HPDE6-E6E7 (cell line): ENCODE results near the gene OR5K4.
"Not testable (repeated sequence)": the region's sequence is repeated elsewhere in the genome, so short reads cannot be mapped to it uniquely, and the experiment has no call there.

Experiments used
- DNase-seq: peaks from one replicate; pipeline ENCODE4 v3.0.0; 2011; ENCODE audit warnings: missing footprints; ENCODE audit errors: extremely low spot score

The OR5K4 gene

DNA sequence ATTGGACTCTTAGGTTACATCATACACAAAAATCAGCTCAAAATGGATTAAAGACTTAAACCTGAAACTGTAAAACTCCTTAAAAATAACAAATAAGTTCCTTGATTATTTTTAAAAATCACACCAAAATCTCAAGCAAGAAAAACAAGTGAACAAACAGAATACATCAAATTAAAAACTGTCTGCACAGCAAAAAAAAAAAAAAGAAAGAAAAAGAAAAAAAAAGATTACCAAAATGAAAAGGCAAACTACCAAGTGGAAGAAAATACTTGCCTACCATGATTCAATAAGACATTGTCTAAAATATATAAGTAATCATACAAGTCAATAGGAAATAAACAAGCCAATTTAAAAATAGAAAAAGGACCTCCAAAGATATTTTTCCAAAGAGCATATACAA, 17.5 kb downstream of the OR5K4 start:
- DNase-seq, result no peak

- DNase-seq, result no peak
Observed at GRCh38 chr3:98371853-98372252, 18.2 kb downstream of the OR5K4 start.

DNA sequence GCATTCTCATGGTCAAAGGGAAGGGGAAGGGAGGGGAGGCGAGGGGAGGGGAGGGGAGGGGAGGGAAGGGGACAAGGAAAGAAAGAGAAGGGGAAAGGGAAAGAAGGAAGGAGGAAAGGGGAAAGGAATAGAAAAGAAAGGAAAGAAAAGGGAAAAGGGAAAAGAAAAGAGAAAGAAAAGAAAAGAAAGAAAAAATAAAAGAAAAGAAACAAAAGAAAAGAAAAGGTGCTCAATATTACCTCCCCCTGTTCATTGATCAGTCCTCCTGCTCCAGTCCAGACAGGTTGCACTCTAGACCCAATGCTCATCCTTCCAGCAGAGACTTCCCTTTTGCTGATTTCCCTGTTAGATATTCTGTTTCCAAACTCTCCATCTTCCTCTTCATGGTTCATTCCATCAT, 18.8 kb downstream of the OR5K4 start:
- no peak for DNase-seq

DNA sequence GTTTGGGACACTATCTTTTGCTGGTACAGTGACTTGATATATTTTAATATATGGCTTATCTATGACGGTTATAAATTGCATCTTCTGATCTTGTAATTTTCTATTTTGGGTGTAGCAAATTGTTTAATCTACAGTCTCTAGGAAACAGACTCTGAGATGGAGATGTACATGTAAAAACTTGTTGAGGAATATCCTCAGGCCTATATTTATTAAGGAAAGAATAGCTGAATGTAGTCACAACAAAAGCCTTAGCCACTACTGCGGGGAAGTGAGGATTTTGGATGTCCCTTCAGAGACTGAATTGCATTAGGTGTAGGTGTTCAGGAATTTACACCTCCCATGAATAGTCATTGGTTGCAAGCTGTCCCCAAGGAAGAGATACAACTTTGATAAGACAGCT, 23.0 kb downstream of the OR5K4 start:
- peak; percentile 9 for DNase-seq

DNA sequence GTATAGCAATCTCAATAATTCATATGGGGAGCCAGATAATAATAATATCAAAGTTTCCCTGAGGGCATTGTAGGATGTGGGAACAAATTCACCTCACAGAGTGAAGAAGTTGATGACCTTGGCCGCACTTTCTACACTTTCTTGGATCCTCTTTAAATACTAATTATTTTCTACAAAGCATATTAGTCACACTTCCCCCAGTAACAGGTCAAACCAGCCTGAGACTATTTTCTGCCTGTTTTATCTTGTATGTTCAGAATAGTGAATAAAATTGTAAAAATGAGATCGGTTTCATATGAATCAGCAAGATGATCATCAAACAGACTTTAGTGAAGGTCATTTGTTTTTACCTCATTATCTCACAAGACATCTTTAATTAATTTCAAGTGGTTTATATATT, 34.5 kb downstream of the OR5K4 start:
- DNase-seq, result peak; percentile 51

DNA sequence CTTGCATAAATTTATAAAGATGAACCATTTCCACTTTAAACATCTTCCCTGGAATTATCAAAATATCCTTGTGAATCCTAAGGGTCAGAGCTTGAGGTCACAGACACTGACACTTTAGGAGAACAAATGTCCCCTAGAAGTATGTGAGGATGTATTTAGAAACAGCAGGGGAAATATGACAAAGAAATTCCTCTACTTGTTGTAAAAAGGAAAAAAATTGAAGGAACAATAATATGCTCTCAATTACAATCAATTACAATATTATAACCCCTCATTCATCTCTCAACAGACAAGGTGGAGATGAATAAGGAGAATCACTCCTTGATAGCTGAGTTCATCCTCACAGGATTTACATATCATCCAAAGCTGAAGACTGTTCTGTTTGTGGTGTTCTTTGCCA, 36.7 kb downstream of the OR5K4 start, which contains the start of gene OR5K3:
Gene OR5K3, plus strand, starts transcription at position 301 of the 400 bp plus-strand sequence. Its CDS starts 0 bp downstream, at position 301.
- no peak for DNase-seq

DNA sequence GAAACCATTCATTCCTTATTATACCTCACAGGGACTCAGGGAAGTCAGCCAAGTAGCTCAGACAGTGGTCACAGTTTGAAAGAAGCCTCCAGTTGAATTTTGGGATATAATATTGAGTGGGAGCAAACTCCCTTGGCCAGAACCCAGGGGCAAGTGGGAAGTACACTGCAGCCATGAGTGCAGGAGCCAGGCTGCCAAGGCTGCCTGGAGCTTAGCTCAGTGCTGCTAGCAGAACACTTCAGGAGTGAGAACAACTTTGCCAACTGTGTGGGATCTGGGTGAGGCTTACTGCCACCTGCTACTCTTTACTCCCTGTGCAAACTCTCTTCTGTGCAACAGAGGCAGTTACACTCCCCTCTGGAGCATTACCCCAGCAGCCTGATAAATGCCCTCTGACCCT, 41.4 kb downstream of the OR5K4 start:
- no peak for DNase-seq

DNA sequence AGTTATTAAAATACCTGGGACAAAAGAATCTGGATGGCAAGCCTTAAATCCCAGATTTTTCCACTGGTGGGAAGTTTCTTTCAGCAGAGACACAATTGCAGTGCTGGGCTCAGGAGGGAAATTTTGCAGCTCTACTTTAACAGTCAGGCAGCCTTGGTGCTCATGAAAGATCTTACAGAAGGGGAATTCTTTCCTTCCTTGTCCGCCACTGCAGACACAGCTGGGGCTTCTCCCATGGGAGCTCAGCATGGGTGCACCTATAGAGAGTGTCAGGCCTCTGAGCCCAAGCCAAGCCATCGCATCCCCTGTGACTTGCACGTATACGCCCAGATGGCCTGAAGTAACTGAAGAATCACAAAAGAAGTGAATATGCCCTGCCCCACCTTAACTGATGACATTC, 42.8 kb downstream of the OR5K4 start:
- DNase-seq, result not testable (repeated sequence)

DNA sequence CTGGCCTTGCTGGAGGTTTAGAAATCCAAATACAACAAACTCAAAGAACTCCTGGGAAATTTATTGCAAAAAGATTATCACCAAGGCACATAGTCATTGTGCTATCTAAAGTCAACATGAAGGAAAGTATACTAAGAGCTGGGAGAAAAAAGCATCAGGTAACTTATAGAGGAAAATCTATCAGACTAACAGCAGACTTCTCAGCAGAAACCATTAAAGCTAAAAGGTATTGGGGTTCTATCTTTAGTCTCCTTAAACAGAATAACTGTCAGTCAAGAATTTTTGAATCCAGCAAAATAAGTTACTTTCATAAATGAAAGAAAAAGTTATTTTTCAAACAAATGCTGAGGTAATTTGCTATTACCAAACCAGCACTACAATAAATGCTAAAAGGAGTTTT, 44.9 kb downstream of the OR5K4 start:
- no peak for DNase-seq

- no peak for DNase-seq
Observed at GRCh38 chr3:98402507-98402906, 48.9 kb downstream of the OR5K4 start.

GRCh38 chr3:98404010-98404409, 50.4 kb downstream of the OR5K4 start:
- DNase-seq, result no peak
